HCT116 (cell line): Measurements from ENCODE around the gene GPR4. TPM values are rescaled to one million over a fixed set of nuclear protein-coding genes. Genes with fewer than 3 reads are reported as not detected.
A peak's percentile ranks its signal among the peaks of the same experiment; 100 is the strongest.
"Not testable (repeated sequence)": the region's sequence is repeated elsewhere in the genome, so short reads cannot be mapped to it uniquely, and the experiment has no call there.

Experiments used
- ATAC-seq: fragments of 200-7000 bp; cut with Tn5 transposase; 2 replicates; pipeline ENCODE4 v1.9.1; 2020; ENCODE audit warnings: mild to moderate bottlenecking, moderate library complexity
- BruUV-seq: library from RNA; stranded (reverse); fragments of 400-500 nt; replicated peaks from 2 replicates; lab custom pipeline; 2021; lab: Mats Ljungman, UMichigan
- CTCF ChIA-PET: fragments of 300-600 bp; sonication (Branson Sonifier 250); formaldehyde crosslinking; loops from one replicate; lab custom pipeline; 2021; ENCODE audit warnings: antibody characterized with exemption; lab: Charles Lee
- POLR2A ChIA-PET: fragments of 300-600, 350-600 bp; sonication (Branson Sonifier 250); formaldehyde crosslinking; loops from one replicate; lab custom pipeline; 2021; ENCODE audit warnings: antibody characterized with exemption; lab: Charles Lee
- RAD21 ChIA-PET, 2 experiments: fragments of 300-600 bp; sonication (Branson Sonifier 250); formaldehyde crosslinking; loops; one replicate each; lab custom pipeline; 2023; ENCODE audit warnings: low total read pairs in 2 of 2; ENCODE audit not compliant: uncharacterized antibody in 2 of 2, unreplicated experiment in 2 of 2, low non-redundant PET in 1 of 2; lab: Charles Lee
- DNase-seq: peaks from one replicate; pipeline ENCODE4 v3.0.0-alpha.2; 2010; ENCODE audit warnings: low read depth, low spot score
- H2AFZ ChIP-seq: fragments of 200-600 bp; shearing (Covaris generic), sonication (generic); 2 replicates; pipeline ENCODE4 v1.6.1; 2017; ENCODE audit warnings: low read depth, mixed run types, mixed read lengths, antibody characterized with exemption, low read length; ENCODE audit not compliant: poor library complexity, severe bottlenecking
- H3K27ac ChIP-seq: 2 replicates; pipeline ENCODE4 v1.5.1; 2012; ENCODE audit warnings: low read depth, low read length
- H3K27me3 ChIP-seq: fragments of 200-600 bp; sonication (generic); 2 replicates; pipeline ENCODE4 v1.6.1; 2016; ENCODE audit warnings: mixed run types, low read length, mixed read lengths; ENCODE audit not compliant: insufficient read depth
- H3K36me3 ChIP-seq, 2 experiments: fragments of 200-500 bp in 1 of 2; fragments of 200-600 bp in 1 of 2; sonication (Bioruptor generic) in 1 of 2; sonication (generic) in 1 of 2; 2 replicates each; pipeline versions ENCODE4 v1.5.1 to v1.6.1; 2014 to 2016; ENCODE audit warnings: low read length in 2 of 2, inconsistent platforms in 1 of 2, mixed read lengths in 1 of 2, mixed run types in 1 of 2; ENCODE audit not compliant: insufficient read depth in 2 of 2, control insufficient read depth in 1 of 2
- H3K4me1 ChIP-seq, 2 experiments: fragments of 200-600 bp in 1 of 2; sonication (generic) in 1 of 2; 2 replicates each; pipeline versions ENCODE4 v1.5.1 to v1.6.1; 2012 to 2017; ENCODE audit warnings: low read length in 2 of 2, inconsistent platforms in 1 of 2, mild to moderate bottlenecking in 1 of 2, mixed read lengths in 1 of 2, mixed run types in 1 of 2, moderate library complexity in 1 of 2; ENCODE audit not compliant: insufficient read depth in 2 of 2, control insufficient read depth in 1 of 2
- H3K4me2 ChIP-seq: fragments of 200-600 bp; sonication (generic); 2 replicates; pipeline ENCODE4 v1.6.1; 2017; ENCODE audit warnings: mixed run types, low read length, mixed read lengths
- H3K4me3 ChIP-seq, 2 experiments: fragments of 200-600 bp in 1 of 2; sonication (generic) in 1 of 2; replicated peaks in 1 of 2; 2 replicates each; pipeline ENCODE4 v1.5.1; 2011 to 2016; ENCODE audit warnings: low read length in 2 of 2, control low read depth in 1 of 2, low read depth in 1 of 2, mild to moderate bottlenecking in 1 of 2, mixed read lengths in 1 of 2, mixed run types in 1 of 2
- H3K79me2 ChIP-seq: fragments of 200-600 bp; sonication (generic); 2 replicates; pipeline ENCODE4 v1.6.1; 2017; ENCODE audit warnings: mild to moderate bottlenecking, mixed run types, low read length, moderate library complexity, mixed read lengths; ENCODE audit not compliant: insufficient read depth
- H3K9ac ChIP-seq: fragments of 200-600 bp; sonication (generic); 2 replicates; pipeline ENCODE4 v1.6.1; 2016; ENCODE audit warnings: low read length, mixed read lengths
- H3K9me2 ChIP-seq: fragments of 200-600 bp; sonication (generic), shearing (Covaris generic); 2 replicates; pipeline ENCODE4 v1.6.1; 2017; ENCODE audit warnings: mixed run types, mild to moderate bottlenecking, moderate library complexity; ENCODE audit not compliant: insufficient read depth
- H3K9me3 ChIP-seq, 2 experiments: fragments of 200-500 bp in 1 of 2; fragments of 200-600 bp in 1 of 2; sonication (Bioruptor generic) in 1 of 2; sonication (generic) in 1 of 2; 2 replicates each; pipeline ENCODE4 v1.6.1; 2014 to 2017; ENCODE audit warnings: low read length in 2 of 2, mixed read lengths in 2 of 2, inconsistent platforms in 1 of 2, low read depth in 1 of 2, mild to moderate bottlenecking in 1 of 2, mixed run types in 1 of 2, moderate library complexity in 1 of 2; ENCODE audit not compliant: control insufficient read depth in 1 of 2, insufficient read depth in 1 of 2
- H4K20me1 ChIP-seq: fragments of 200-600 bp; sonication (generic), shearing (Covaris generic); 2 replicates; pipeline ENCODE4 v1.6.1; 2017; ENCODE audit warnings: mixed run types, mild to moderate bottlenecking, moderate library complexity; ENCODE audit not compliant: insufficient read depth
- CBX3 ChIP-seq: IDR thresholded peaks from 2 replicates; pipeline ENCODE4 v1.6.1; 2012; ENCODE audit warnings: low read depth
- CEBPB ChIP-seq: IDR thresholded peaks from 2 replicates; pipeline ENCODE4 v1.6.1; 2012; ENCODE audit warnings: low read depth
- FOSL1 ChIP-seq: IDR thresholded peaks from 2 replicates; pipeline ENCODE4 v1.6.1; 2012; ENCODE audit warnings: low read depth
- JUND ChIP-seq: IDR thresholded peaks from 2 replicates; pipeline ENCODE4 v1.6.1; 2012
- MAX ChIP-seq: IDR thresholded peaks from 2 replicates; pipeline ENCODE4 v1.6.1; 2012
- POLR2A ChIP-seq: IDR thresholded peaks from 2 replicates; pipeline ENCODE4 v1.7.0; 2011; ENCODE audit warnings: borderline replicate concordance; ENCODE audit not compliant: insufficient read depth, insufficient read length; ENCODE audit errors: extremely low read depth
- REST ChIP-seq: IDR thresholded peaks from 2 replicates; pipeline ENCODE4 v1.6.1; 2012; ENCODE audit warnings: low read depth
- SP1 ChIP-seq: IDR thresholded peaks from 2 replicates; pipeline ENCODE4 v1.6.1; 2012; ENCODE audit warnings: low read depth
- SRF ChIP-seq: IDR thresholded peaks from 2 replicates; pipeline ENCODE4 v1.6.1; 2012; ENCODE audit warnings: low read depth
- YY1 ChIP-seq: IDR thresholded peaks from 2 replicates; pipeline ENCODE4 v1.6.1; 2011; ENCODE audit warnings: low read length, low read depth, moderate library complexity, mild to moderate bottlenecking; ENCODE audit not compliant: insufficient replicate concordance; ENCODE audit errors: extremely low read depth
- ZBTB33 ChIP-seq: IDR thresholded peaks from 2 replicates; pipeline ENCODE4 v1.6.1; 2011; ENCODE audit warnings: mild to moderate bottlenecking, low read length, moderate library complexity; ENCODE audit not compliant: insufficient replicate concordance; ENCODE audit errors: extremely low read depth
- ZNF274 ChIP-seq: fragments of 200-500 bp; sonication (Bioruptor generic); IDR thresholded peaks from 2 replicates; pipeline ENCODE4 v1.6.1; 2014; ENCODE audit warnings: mild to moderate bottlenecking, low read depth, low read length, inconsistent platforms
- intact Hi-C: fragments of 100-400 bp; cut with micrococcal nuclease; formaldehyde crosslinking; loops from 2 replicates; pipeline ENCODE4 v1.10.0; 2022
- total RNA-seq: library from RNA; stranded (reverse); gene quantifications from one replicate; pipeline ENCODE4 v1.2.1, GENCODE V29; 2021; ENCODE audit not compliant: unreplicated experiment

Gene GPR4
- total RNA-seq, 1 experiment from 2014 or later: 0.10 TPM

GRCh38 chr19:45629704-45630103 is 27.7 kb upstream of the GPR4 start:
- no peak overlapping the region for H3K9ac ChIP-seq
- peaks cover 3 to 10% of the 10 kb centered on the region in 2 experiments; a peak in 2 of 4 replicates for H3K36me3 ChIP-seq
- intact Hi-C loops: loop anchor here (2.0 kb wide), 1 partner anchor 13 kb away; no protein-coding TSS in a partner anchor
- ATAC-seq: no peak
- TF ChIP-seq JUND: no peak
- no peak for TF ChIP-seq POLR2A
- TF ChIP-seq ZBTB33: no peak
- no peak for TF ChIP-seq CEBPB
- no peak for TF ChIP-seq MAX
- no peak for TF ChIP-seq REST
- no peak for TF ChIP-seq SP1
- no peak for TF ChIP-seq SRF
- TF ChIP-seq FOSL1: no peak
- no peak for TF ChIP-seq CBX3
- TF ChIP-seq YY1: no peak
- no peak for TF ChIP-seq ZNF274
- POLR2A ChIA-PET: interaction anchor here (0.7 to 1.9 kb wide), 3 partner anchors 13 to 141 kb away, joined by 6 to 14 read pairs (median 11); no protein-coding TSS in a partner anchor
- RAD21 ChIA-PET: no interaction called here
- H2AFZ ChIP-seq: no peak overlapping the region
- no peaks in the 10 kb centered on the region for H3K79me2 ChIP-seq
- H3K27me3 ChIP-seq: no peaks in the 10 kb centered on the region
- no peaks in the 10 kb centered on the region for H4K20me1 ChIP-seq
- CTCF ChIA-PET: no interaction called here
- DNase-seq: no peak
- H3K4me2 ChIP-seq: no peak overlapping the region
- H3K9me2 ChIP-seq: no peaks in the 10 kb centered on the region
- no peaks in the 10 kb centered on the region for H3K9me3 ChIP-seq
- BruUV-seq: no TSS peak
- H3K4me1 ChIP-seq: peaks cover 32 to 44% of the 10 kb centered on the region in 2 experiments
- H3K4me3 ChIP-seq: no peak overlapping the region
- H3K27ac ChIP-seq: peak overlapping the region; percentile 69

- RAD21 ChIA-PET, ATAC-seq, H3K79me2 ChIP-seq, H4K20me1 ChIP-seq, CTCF ChIA-PET, BruUV-seq, intact Hi-C loops, H3K9me2 ChIP-seq, DNase-seq, H3K9ac ChIP-seq, H3K4me2 ChIP-seq, H3K4me3 ChIP-seq, POLR2A ChIA-PET, H3K27me3 ChIP-seq, H3K27ac ChIP-seq, H3K36me3 ChIP-seq, H3K9me3 ChIP-seq, H2AFZ ChIP-seq: not testable (repeated sequence)
- peaks cover 32 to 35% of the 10 kb centered on the region in 2 experiments for H3K4me1 ChIP-seq
Measured at GRCh38 chr19:45628219-45628618, 26.2 kb upstream of the GPR4 start.
